Measurements from ENCODE around the gene CD300LD.
"Not testable (repeated sequence)": the region's sequence is repeated elsewhere in the genome, so short reads cannot be mapped to it uniquely, and the experiment has no call there.

The CD300LD gene

GRCh38 chr17:74569020-74570003, 22.8 kb downstream of the CD300LD start:
- no peak for DNase-seq

- DNase-seq, result no peak
These were observed 23.8 kb downstream of the CD300LD start for GRCh38 chr17:74568106-74568873.

- no peak for DNase-seq
These were observed 24.7 kb downstream of the CD300LD start, which contains the start of gene CD300H for GRCh38 chr17:74567397-74567796. Gene CD300H, minus strand, starts transcription at chr17:74567509.

- peak; percentile 23 for DNase-seq
These were observed 25.8 kb downstream of the CD300LD start for GRCh38 chr17:74566132-74566753.

- DNase-seq, result no peak
These were observed 27.0 kb downstream of the CD300LD start for GRCh38 chr17:74565126-74565525.

- no peak for DNase-seq
These were observed 28.7 kb downstream of the CD300LD start for GRCh38 chr17:74563358-74563757.

- DNase-seq, result no peak
These were observed 30.5 kb downstream of the CD300LD start for GRCh38 chr17:74561586-74561985.

- no peak for DNase-seq
These were observed 33.1 kb downstream of the CD300LD start for GRCh38 chr17:74558882-74559519.

- not testable (repeated sequence) for DNase-seq
These were observed 33.7 kb downstream of the CD300LD start for GRCh38 chr17:74558402-74558801.

GRCh38 chr17:74555427-74555940, 36.6 kb downstream of the CD300LD start:
- no peak for DNase-seq

- DNase-seq, result no peak
These were observed 37.2 kb downstream of the CD300LD start for GRCh38 chr17:74554909-74555308.

GRCh38 chr17:74552037-74552436, 40.0 kb downstream of the CD300LD start:
- DNase-seq, result no peak

- DNase-seq, result no peak
These were observed 41.5 kb downstream of the CD300LD start for GRCh38 chr17:74550602-74551001.

GRCh38 chr17:74549343-74549742, 42.7 kb downstream of the CD300LD start:
- no peak for DNase-seq

- no peak for DNase-seq
These were observed 44.3 kb downstream of the CD300LD start for GRCh38 chr17:74547736-74548135.

- DNase-seq, result no peak
These were observed 44.8 kb downstream of the CD300LD start for GRCh38 chr17:74547264-74547663.

- no peak for DNase-seq
These were observed 45.5 kb downstream of the CD300LD start for GRCh38 chr17:74546586-74546985.

- DNase-seq, result no peak
These were observed 46.2 kb downstream of the CD300LD start, which contains the start of gene CD300C for GRCh38 chr17:74545843-74546230. Gene CD300C, minus strand, starts transcription at chr17:74546115. Its CDS starts 333 bp downstream, at chr17:74545782.

- DNase-seq, result no peak
These were observed 46.9 kb downstream of the CD300LD start for GRCh38 chr17:74544991-74545842.

- no peak for DNase-seq
These were observed 48.0 kb downstream of the CD300LD start for GRCh38 chr17:74543891-74544760.
